HG02970 (cell line): ENCODE data around the gene BLMH.

Experiments used
- ATAC-seq: cut with Tn5 transposase; IDR thresholded peaks from one replicate; pipeline ENCODE4 v1.9.1; 2021; ENCODE audit warnings: mild to moderate bottlenecking, moderate library complexity, moderate number of reproducible peaks; ENCODE audit not compliant: unreplicated experiment, low FRiP score

The BLMH gene

GRCh38 chr17:30254150-30254549 lies 37.6 kb downstream of the BLMH start:
- no peak for ATAC-seq

- no peak for ATAC-seq
Measured at GRCh38 chr17:30253312-30253711, 38.4 kb downstream of the BLMH start.

- no peak for ATAC-seq
Measured at GRCh38 chr17:30251931-30252330, 39.8 kb downstream of the BLMH start.

GRCh38 chr17:30249460-30249859 lies 42.3 kb downstream of the BLMH start:
- no peak for ATAC-seq

- no peak for ATAC-seq
Measured at GRCh38 chr17:30248786-30249185, 43.0 kb downstream of the BLMH start.

DNA sequence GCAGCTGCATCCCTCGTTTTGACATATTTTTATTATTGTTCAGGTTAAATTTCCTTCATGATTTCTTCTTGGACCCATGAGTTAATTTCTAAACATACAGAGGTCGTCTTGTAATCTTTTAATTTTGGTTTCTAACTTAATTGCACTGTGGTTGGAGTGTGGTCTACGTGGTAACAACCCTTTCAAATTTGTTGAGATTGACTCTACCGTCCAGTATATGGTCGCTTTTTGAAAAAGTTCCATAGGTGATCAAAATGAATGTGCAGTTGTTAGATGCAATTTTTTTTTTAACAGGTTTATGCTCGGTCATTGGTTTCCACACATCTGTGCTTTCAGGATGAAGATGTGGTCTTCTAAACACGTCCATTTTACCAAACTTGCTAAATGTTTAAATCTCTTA lies 45.3 kb downstream of the BLMH start:
- no peak for ATAC-seq

- no peak for ATAC-seq
Measured at GRCh38 chr17:30244853-30245385, 46.8 kb downstream of the BLMH start.

GRCh38 chr17:30243568-30243967 lies 48.2 kb downstream of the BLMH start:
- no peak for ATAC-seq

DNA sequence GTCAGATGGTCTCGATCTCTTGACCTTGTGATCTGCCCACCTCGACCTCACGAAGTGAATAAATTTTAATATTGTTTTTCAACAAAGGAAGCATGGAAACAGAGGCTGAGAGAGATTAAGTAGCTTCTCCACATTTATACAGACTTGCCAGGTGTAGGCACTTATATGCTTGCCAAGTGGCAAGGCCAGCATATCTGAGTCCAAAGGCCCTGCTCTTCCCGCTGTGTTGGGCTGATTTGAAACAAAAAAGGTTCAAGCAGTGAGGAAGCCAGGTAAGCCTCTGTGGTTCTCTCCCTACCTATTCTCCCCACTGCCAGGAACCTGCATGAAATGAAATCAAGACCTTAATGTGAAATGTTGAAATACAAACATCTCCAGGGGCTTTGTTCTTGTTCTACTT lies 48.7 kb downstream of the BLMH start:
- ATAC-seq, result no peak

DNA sequence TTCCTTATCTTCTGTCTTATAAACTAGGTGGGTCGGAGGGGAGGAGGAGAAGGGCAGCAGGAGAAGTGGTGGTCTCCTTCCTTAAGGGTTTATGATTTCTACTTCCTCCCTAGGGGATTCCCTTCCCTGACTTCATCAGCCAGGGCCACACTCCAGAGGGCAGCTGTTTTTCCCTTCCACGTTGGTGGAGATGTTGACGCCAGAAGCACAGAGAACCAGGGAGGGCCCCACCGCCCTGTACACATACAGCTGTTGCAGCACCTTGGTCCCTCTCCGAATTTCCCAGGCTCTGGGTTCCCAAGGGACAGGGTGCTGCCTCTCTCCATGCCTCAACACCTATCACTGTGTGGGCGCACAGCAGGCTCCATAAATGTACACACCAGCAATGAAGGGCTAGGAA lies 50.7 kb downstream of the BLMH start:
- ATAC-seq, result no peak

DNA sequence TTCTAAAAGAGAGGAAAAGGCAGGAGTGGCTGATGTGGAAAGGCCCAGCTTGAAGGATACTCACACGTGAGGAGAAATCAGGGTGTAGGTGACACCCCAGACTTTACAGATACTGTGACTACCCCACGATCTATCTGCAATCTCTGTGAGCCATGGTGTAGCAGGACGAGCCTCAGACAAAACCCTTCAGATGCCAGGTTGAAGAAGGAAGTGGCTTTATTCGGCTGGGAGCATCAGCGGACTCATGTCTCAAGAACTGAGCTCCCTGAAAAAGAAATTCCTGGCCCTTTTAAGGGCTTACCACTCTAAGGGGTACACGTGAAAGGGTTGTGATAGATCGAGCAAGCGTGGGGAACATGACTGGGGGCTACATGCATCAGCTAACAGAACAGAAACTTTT lies 51.6 kb downstream of the BLMH start:
- no peak for ATAC-seq

DNA sequence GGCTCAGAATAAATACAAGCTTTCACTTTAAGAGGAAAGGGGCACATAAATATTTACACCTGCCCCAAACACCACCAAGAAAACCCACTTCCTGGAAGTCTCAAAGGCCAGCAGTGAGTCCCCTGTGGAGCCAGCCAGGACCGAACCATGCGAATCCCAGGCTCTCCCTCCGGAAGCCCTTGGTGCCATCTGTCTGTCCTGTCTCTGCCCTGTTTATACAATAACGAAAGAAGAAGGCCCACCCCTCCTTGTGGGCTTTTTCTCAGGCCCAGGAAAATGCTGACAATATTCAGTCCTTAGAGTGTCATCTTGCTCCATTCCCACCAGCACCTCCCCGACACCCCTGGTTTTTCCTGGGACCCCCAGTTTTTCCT lies 52.7 kb downstream of the BLMH start:
- no peak for ATAC-seq

DNA sequence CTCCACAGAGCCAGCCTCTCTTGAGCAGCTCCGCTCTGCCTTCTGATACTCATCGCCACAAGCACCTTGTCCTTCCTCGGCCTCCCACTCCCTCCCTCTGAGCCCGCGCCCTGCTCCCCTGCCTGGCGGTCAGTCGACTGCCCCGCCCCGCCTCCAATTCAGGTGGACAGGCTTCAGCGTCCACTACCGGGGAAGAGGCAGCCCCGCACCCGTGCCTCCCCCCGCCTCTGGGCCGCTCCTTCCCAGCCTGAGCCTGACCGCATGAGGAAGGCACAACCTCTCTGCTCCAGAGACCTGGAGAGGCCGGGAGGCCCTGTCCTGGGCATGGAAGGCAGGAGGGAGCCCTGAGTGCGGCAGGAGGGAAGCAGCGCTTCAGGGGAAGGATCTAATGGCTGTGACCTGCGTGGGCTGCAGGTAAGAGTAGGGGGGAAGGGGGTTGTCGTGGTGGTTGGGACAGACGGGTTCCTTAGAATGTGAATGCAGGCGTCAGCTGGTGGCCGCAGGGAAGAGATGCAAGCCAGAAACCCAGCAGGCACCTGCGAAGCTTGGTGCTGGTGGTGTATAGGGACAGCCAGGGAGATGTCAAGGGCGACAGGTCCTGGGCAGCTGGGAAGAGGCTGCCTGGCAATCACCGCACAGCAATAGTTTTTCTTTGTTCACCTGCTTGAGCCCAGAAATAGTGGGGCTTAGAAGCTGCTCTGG lies 53.2 kb downstream of the BLMH start:
- ATAC-seq, result no peak

DNA sequence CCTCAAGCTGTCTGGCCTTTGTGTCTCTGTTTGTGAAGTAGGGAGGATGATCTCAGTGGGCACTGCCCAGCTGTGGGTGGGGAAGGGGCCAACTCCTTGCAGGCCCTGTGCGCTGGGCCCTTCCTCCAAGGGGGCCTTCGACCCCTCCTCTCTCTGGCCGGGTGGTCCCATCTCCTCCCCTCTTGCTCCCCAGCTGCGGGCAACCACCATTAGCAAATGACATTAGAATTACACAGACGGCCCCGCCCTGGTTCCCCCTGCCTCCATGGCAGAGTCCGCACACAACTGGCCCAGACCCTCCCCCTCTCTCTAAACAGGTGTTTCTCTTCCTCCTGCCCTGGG lies 53.8 kb downstream of the BLMH start:
- ATAC-seq, result no peak

- no peak for ATAC-seq
Measured at GRCh38 chr17:30237296-30238002, 54.3 kb downstream of the BLMH start.

- ATAC-seq, result no peak
Measured at GRCh38 chr17:30236766-30237165, 55.0 kb downstream of the BLMH start.

DNA sequence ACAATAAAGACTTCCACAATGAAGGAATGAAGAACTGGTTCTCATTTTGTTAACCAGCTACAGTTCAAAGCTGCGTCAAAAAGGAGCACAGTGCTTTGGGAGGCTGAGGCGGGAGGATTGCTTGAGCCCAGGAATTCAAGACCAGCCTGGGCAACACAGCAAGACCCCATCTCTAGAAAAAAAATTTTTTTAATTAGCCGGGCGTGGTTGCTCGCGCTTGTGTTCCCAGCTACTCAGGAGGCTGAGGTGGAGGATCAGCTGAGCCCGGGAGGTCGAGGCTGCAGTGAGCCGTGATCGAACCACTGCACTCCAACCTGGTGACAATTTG lies 55.5 kb downstream of the BLMH start:
- ATAC-seq, result no peak

- no peak for ATAC-seq
Measured at GRCh38 chr17:30235386-30236296, 56.1 kb downstream of the BLMH start, which contains the start of gene SLC6A4. Gene SLC6A4 (minus strand): TSS chr17:30235697. CDS start chr17:30221958, 13,739 bp downstream.

- no peak for ATAC-seq
Measured at GRCh38 chr17:30234964-30235363, 56.8 kb downstream of the BLMH start.

DNA sequence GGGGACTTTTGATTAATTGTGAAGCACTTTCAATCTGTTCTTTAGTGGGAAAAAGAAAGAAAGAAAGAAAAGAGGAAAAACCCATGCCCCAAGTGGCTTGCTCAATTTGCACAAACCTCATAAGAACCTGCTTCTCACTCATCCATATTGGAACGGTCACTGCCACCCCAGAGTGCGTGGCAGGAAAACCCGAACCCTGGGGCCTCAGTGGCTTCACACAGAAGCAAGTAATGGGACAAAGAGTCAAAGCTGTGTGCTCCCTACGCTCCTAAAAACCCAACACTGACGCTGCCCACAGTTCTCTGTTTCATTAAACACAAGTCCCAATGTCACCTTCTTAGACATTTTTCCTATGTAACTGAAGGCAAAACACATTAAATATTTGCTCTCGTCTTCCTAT lies 57.4 kb downstream of the BLMH start:
- ATAC-seq, result no peak

DNA sequence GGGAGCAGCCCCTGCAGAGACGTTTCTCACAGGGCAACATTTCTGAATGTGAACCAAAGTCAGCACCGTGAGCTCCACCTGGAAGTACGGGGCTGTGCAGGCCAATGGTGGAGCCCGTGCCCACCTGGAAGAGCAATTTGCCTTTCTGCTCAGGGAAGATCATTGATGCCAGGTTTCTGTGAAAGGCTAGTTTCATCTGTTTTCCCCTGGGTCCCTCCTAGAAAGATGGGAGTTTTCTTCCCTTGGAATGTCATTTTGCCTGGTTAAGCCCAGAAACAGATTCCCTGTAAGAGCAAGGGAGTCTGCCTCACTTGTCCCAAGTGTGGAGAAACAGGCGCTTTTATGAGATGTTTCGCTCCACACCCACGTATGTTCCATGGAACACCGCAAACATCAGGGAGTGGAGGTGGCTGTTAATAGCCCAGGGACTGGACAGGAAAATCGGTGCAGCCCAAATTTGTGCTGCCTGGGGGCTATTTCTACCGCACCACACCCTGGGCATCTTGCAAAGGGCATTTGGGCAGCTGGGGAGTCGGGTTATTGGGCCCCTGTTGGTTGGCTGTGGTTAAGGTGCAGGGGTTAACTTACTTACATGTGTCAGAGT lies 58.8 kb downstream of the BLMH start:
- no peak for ATAC-seq
